HL-60 (cell line): ENCODE data around the gene SPSB4.

Experiments
- DNase-seq, 2 experiments: peaks; one replicate each; pipeline ENCODE4 v3.0.0-alpha.2; 2010 to 2020; ENCODE audit warnings: low read depth in 1 of 2, low spot score in 1 of 2
- H3K27ac ChIP-seq: fragments of 250-450 bp; sonication (Bioruptor Pico); replicated peaks from 2 replicates; pipeline ENCODE4 v1.5.1; 2020; ENCODE audit warnings: mild to moderate bottlenecking, moderate library complexity
- H3K27me3 ChIP-seq: fragments of 250-450 bp; sonication (Bioruptor Pico); 2 replicates; pipeline ENCODE4 v1.5.1; 2021; ENCODE audit warnings: mild to moderate bottlenecking, moderate library complexity; ENCODE audit not compliant: insufficient read depth, poor library complexity, severe bottlenecking
- H3K4me3 ChIP-seq: replicated peaks from 2 replicates; pipeline ENCODE4 v1.5.1; 2011; ENCODE audit warnings: mild to moderate bottlenecking, control low read depth, low read length; ENCODE audit not compliant: insufficient read depth
- GABPA ChIP-seq: IDR thresholded peaks from 2 replicates; pipeline ENCODE4 v1.6.1; 2012; ENCODE audit warnings: low read depth
- POLR2AphosphoS5 ChIP-seq: IDR thresholded peaks from 2 replicates; pipeline ENCODE4 v1.6.1; 2012; ENCODE audit warnings: low read depth
- SPI1 ChIP-seq: IDR thresholded peaks from 2 replicates; pipeline ENCODE4 v1.6.1; 2012; ENCODE audit warnings: low read depth, mild to moderate bottlenecking, borderline replicate concordance
- TF ChIP-seq, protein P1 (sequence below): IDR thresholded peaks from one replicate; pipeline ENCODE4 v1.5.1; 2011; ENCODE audit warnings: low read length, control low read depth, inconsistent platforms; ENCODE audit not compliant: insufficient read depth
- TF ChIP-seq, protein P2 (sequence below): IDR thresholded peaks from 2 replicates; pipeline ENCODE4 v1.6.1; 2012; ENCODE audit warnings: low read depth; ENCODE audit not compliant: insufficient replicate concordance

Gene SPSB4

DNA sequence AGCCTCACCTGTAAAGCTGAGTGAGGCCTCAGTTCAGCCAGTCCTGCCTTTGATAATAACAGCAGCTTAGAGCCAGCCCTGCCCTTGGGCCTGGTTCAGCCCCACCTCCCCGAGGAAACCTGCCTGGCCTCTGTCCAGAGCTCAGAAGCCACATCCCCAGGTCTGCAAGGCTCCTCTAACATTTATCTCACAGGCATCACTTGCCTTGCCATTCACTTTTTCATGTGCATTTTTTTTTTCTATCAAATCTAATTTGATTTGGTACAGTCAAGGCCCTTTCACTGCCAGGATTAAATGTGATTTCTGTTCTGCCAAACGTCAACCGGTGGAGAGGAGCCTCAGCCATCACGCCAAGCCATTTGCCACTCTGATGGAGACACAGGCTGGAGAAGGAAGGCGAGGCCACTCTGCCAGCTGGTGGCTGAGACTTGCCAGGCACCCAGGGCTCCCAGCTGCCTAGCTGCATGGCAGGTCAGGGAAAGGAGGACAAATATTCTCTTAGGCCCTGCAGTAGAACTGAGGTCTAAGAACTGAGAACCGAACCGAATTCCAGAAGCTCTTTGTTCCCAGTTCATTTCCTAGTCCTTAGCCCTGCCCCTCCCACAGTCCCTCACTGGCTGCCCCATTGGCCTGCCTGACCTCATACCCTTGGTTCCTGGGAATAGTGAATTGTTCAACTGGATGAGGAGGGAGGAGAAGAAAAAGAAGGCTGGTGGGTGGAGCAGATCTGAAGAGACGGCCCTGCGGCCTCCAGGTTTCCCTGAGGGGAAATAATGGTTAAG is 76.4 kb downstream of the SPSB4 start:
- Histone ChIP-seq H3K27ac (no peak overlapping the region), H3K4me3 (no peak overlapping the region), H3K27me3 (no peaks in the 10 kb centered on the region)
- TF ChIP-seq, protein P1, sequence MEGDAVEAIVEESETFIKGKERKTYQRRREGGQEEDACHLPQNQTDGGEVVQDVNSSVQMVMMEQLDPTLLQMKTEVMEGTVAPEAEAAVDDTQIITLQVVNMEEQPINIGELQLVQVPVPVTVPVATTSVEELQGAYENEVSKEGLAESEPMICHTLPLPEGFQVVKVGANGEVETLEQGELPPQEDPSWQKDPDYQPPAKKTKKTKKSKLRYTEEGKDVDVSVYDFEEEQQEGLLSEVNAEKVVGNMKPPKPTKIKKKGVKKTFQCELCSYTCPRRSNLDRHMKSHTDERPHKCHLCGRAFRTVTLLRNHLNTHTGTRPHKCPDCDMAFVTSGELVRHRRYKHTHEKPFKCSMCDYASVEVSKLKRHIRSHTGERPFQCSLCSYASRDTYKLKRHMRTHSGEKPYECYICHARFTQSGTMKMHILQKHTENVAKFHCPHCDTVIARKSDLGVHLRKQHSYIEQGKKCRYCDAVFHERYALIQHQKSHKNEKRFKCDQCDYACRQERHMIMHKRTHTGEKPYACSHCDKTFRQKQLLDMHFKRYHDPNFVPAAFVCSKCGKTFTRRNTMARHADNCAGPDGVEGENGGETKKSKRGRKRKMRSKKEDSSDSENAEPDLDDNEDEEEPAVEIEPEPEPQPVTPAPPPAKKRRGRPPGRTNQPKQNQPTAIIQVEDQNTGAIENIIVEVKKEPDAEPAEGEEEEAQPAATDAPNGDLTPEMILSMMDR = no peak
- TF ChIP-seq GABPA = no peak
- TF ChIP-seq, protein P2, sequence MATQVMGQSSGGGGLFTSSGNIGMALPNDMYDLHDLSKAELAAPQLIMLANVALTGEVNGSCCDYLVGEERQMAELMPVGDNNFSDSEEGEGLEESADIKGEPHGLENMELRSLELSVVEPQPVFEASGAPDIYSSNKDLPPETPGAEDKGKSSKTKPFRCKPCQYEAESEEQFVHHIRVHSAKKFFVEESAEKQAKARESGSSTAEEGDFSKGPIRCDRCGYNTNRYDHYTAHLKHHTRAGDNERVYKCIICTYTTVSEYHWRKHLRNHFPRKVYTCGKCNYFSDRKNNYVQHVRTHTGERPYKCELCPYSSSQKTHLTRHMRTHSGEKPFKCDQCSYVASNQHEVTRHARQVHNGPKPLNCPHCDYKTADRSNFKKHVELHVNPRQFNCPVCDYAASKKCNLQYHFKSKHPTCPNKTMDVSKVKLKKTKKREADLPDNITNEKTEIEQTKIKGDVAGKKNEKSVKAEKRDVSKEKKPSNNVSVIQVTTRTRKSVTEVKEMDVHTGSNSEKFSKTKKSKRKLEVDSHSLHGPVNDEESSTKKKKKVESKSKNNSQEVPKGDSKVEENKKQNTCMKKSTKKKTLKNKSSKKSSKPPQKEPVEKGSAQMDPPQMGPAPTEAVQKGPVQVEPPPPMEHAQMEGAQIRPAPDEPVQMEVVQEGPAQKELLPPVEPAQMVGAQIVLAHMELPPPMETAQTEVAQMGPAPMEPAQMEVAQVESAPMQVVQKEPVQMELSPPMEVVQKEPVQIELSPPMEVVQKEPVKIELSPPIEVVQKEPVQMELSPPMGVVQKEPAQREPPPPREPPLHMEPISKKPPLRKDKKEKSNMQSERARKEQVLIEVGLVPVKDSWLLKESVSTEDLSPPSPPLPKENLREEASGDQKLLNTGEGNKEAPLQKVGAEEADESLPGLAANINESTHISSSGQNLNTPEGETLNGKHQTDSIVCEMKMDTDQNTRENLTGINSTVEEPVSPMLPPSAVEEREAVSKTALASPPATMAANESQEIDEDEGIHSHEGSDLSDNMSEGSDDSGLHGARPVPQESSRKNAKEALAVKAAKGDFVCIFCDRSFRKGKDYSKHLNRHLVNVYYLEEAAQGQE = no peak
- TF ChIP-seq SPI1 = no peak
- no peak for TF ChIP-seq POLR2AphosphoS5
- DNase-seq = no peak

DNA sequence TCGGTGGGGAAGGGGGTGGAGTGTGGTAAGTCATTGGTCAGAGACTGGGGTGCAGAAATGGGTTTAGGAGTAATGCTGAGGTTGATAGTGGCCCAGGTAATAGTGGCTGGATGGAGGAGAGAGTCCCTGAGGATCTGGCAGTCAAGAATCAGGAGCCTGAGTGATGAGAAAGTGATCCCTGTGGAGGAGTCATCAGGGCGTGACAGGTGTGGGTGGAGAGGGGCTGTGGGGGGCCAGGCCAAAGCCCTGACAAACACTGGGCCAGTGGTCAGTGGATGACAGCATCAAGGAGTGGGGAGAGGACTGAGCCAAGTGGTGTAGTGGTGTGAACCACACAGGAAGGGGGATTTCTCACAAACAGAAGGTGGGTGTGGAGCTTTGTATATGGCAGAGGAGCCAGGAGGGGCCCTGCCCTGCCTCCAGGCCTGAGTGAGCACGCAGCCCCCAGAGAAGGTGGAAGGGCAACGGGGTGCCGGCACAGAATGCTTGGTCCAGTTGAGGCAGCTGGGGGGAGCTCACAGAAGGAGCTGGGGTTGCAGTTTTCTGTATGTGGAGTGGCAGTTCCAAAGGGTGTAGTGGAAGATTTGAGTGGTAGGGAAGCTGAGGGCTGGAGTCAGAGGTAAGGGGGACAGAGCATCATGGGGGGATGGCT is 77.1 kb downstream of the SPSB4 start:
- DNase-seq = no peak
- no peak overlapping the region for H3K27ac ChIP-seq
- TF ChIP-seq GABPA = no peak
- no peak for TF ChIP-seq SPI1
- TF ChIP-seq, protein P2 = no peak
- TF ChIP-seq POLR2AphosphoS5 = no peak
- TF ChIP-seq, protein P1 = no peak
- H3K27me3 ChIP-seq = no peaks in the 10 kb centered on the region
- H3K4me3 ChIP-seq = no peak overlapping the region

DNA sequence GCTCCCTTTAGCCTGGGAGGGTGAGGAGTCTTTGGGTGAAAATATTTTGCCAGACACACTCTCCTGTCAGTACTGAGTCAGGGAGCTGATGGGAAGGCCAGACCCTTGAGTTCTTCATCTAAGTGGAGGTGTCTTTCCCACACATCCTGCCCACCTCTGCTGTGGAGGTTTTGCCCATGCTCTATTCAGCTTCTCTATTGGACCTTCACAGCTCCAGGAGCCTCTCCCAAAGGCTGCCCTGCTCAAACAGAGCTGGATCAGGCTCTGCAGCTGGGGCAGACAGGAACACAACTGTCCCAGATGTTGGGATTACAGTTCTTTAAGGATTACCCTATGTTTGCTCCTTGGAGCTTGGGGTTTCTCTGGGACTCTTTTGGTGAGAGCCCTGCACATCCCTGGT is 77.9 kb downstream of the SPSB4 start:
- TF ChIP-seq POLR2AphosphoS5 (no peak), GABPA (no peak), SPI1 (no peak)
- TF ChIP-seq, protein P2 = no peak
- TF ChIP-seq, protein P1 = no peak
- H3K27ac ChIP-seq = no peak overlapping the region
- DNase-seq = no peak
- no peaks in the 10 kb centered on the region for H3K27me3 ChIP-seq
- H3K4me3 ChIP-seq = no peak overlapping the region
